ENCODE measurements around the gene AGAP5. TPM values are rescaled to one million over a fixed set of nuclear protein-coding genes. Genes with fewer than 3 reads are reported as not detected.

AGAP5 gene
- total and polyA plus RNA-seq, 10 of the 15 experiments (the other 5 are each of a cell fraction or from before 2014, with no cell fraction given) = 0.68 to 8.5 (median 6.7) TPM; not detected in 1

DNA sequence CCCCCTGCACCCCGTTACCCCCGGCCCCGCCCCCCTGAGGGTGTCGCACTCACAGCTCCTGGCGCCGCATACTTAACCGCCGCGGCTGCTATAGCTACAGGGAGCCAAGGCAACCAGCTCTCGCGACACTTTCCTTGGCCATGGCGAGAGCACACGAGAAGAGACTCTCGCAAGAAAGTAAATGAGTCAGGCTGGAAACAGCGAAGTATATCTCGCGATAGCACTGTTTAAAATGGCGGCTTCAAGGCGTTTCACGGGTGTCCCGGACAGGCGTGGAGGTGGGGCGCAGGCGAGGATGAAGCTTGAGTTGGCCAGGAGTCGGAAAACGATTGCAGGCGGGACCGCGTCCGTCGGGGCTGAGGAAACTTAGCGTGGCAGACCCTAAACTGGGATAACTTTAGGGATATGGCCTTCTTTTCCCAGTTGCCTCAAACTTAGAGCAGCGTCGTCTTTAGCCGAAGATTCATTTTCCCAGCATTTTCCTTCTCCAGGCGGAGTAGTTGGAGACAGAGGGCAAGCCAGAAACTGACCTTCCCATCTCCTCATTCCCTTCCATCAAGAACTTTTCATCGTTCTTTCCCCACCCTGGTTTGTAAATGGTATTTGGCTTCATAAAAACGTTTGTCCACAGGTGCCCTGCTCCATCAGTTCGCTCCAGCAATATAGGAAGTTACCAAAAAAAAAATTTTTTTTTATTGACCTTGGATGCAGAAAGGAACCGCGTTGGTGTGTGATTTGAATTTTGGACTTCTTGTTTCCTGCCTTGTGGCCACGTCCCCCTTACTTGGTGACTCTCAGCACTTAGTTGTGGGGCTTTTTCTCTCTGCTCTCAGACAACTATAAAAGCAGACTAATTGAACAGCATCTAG lies 71.8 kb downstream of the AGAP5 start:
- Histone ChIP-seq H4K20me1 (ENCODE audit: control insufficient read depth, insufficient read depth) (no peaks in the 10 kb centered on the region), H3K9ac (ENCODE audit: control insufficient read depth, insufficient read depth, low read length) (peak overlapping the region; percentile 99), H3K79me2 (ENCODE audit: control insufficient read depth, insufficient read depth, low read length) (peaks cover 10% of the 10 kb centered on the region), H3K4me3 (peak overlapping the region; percentile 87), H3K9me3 (replicated peaks; ENCODE audit: control insufficient read depth, insufficient read depth, low read length) (no peaks in the 10 kb centered on the region), H3K4me1 (ENCODE audit: control insufficient read depth, insufficient read depth, low read length) (peaks cover 5% of the 10 kb centered on the region), H3K27me3 (replicated peaks in 1 of 2; ENCODE audit: control insufficient read depth in 2 of 2, insufficient read depth in 2 of 2, low read length in 1 of 2) (no peaks in the 10 kb centered on the region), H3K4me2 (ENCODE audit: control insufficient read depth, insufficient read depth) (peak overlapping the region; percentile 82), H2AFZ (ENCODE audit: control insufficient read depth, low read depth, low read length) (peak overlapping the region; percentile 93), H3K36me3 (ENCODE audit: control insufficient read depth in 2 of 2, insufficient read depth in 2 of 2, low read length in 1 of 2) (no peaks in the 10 kb centered on the region), H3K27ac (ENCODE audit: control insufficient read depth, insufficient read depth) (peak overlapping the region; percentile 95)
- intact Hi-C loops (cut with micrococcal nuclease; ENCODE audit: unreplicated experiment) = loop anchor here (5.0 kb wide), 1 partner anchor 99 kb away; no protein-coding TSS in a partner anchor
- TSS peak; percentile 96 for BruUV-seq (replicated peaks)
- ChIA-PET RAD21 (ENCODE audit: unreplicated experiment) (interaction anchor here (0.6 to 7.3 kb wide), 11 partner anchors 18 to 362 kb away, joined by 3 to 33 read pairs (median 3); partner anchors contain the start of genes CFAP70, CHCHD1 and PPP3CB), CTCF (interaction anchor here (0.6 to 7.7 kb wide), 8 partner anchors 17 to 375 kb away, joined by 3 to 60 read pairs (median 3); partner anchors contain the start of gene MYOZ1), SMC1A (ENCODE audit: uncharacterized antibody, unreplicated experiment) (interaction anchor here (1.0 to 6.6 kb wide), 7 partner anchors 15 to 96 kb away, joined by 3 to 38 read pairs (median 5); partner anchors contain the start of genes MYOZ1 and USP54), POLR2A (interaction anchor here (0.5 to 1.6 kb wide), 9 partner anchors 10 to 487 kb away, joined by 3 to 7 read pairs (median 4); no protein-coding TSS in a partner anchor)
- in situ Hi-C loops (cut with MboI) = no loop called here
- ATAC-seq = peak; percentile 98
- DNase-seq (ENCODE audit: low read depth, low spot score) = peak; percentile 98
- under 1% methylated on average over 39 of the region's 42 CpGs for WGBS (ENCODE audit: insufficient coverage, insufficient replicate concordance, low lambda C conversion rate, missing lambda C conversion rate)
- peak; percentile 90 for FAIRE-seq
- TF ChIP-seq E2F4 (IDR thresholded peaks at IDR 0.05; ENCODE audit: low read depth, low read length) = no peak
- TF ChIP-seq ZNF622 (IDR thresholded peaks at IDR 0.05) = no peak
- no peak for TF ChIP-seq GABPA (IDR thresholded peaks at IDR 0.05; ENCODE audit: low read depth)
- TF ChIP-seq E4F1 (IDR thresholded peaks at IDR 0.05; ENCODE audit: borderline replicate concordance, partially characterized antibody) = peak; percentile 82
- TF ChIP-seq, protein P1, sequence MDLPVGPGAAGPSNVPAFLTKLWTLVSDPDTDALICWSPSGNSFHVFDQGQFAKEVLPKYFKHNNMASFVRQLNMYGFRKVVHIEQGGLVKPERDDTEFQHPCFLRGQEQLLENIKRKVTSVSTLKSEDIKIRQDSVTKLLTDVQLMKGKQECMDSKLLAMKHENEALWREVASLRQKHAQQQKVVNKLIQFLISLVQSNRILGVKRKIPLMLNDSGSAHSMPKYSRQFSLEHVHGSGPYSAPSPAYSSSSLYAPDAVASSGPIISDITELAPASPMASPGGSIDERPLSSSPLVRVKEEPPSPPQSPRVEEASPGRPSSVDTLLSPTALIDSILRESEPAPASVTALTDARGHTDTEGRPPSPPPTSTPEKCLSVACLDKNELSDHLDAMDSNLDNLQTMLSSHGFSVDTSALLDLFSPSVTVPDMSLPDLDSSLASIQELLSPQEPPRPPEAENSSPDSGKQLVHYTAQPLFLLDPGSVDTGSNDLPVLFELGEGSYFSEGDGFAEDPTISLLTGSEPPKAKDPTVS (IDR thresholded peaks at IDR 0.05; ENCODE audit: low read depth, low read length) = no peak
- TF ChIP-seq MXI1 (IDR thresholded peaks at IDR 0.05; ENCODE audit: low read depth, low read length) = peak; percentile 100
- TF ChIP-seq ZZZ3 (IDR thresholded peaks at IDR 0.05; ENCODE audit: control insufficient read depth, insufficient read length, low read depth) = no peak
- no peak for TF ChIP-seq SP1 (IDR thresholded peaks at IDR 0.05; ENCODE audit: low read depth, low read length)
- no peak for TF ChIP-seq ZBTB11 (CRISPR knock-in tag; IDR thresholded peaks at IDR 0.05)
- peak; percentile 90 for TF ChIP-seq ZBED1 (IDR thresholded peaks at IDR 0.05; ENCODE audit: borderline replicate concordance)
- TF ChIP-seq TCF3 (IDR thresholded peaks at IDR 0.05; ENCODE audit: borderline replicate concordance, insufficient read depth, low read depth, low read length) = no peak
- TF ChIP-seq NR2C2 (IDR thresholded peaks at IDR 0.05; ENCODE audit: borderline replicate concordance, control insufficient read depth, insufficient read length, low read depth) = no peak
- TF ChIP-seq MTA3 (IDR thresholded peaks at IDR 0.05; ENCODE audit: borderline replicate concordance, low read length) = no peak
